RWPE2 (cell line): Measurements from ENCODE around the gene CLEC14A.

Experiments
- ATAC-seq: fragments of 200-7000 bp; cut with Tn5 transposase; 3 replicates; pipeline ENCODE4 v1.9.1; 2021; ENCODE audit warnings: low read depth
- DNase-seq: peaks from one replicate; pipeline ENCODE4 v3.0.0-alpha.2; 2020; ENCODE audit warnings: low spot score
- H3K27ac ChIP-seq: fragments of 450-650 bp; 2 replicates; pipeline ENCODE4 v1.5.1; 2017; ENCODE audit warnings: mild to moderate bottlenecking; ENCODE audit not compliant: poor library complexity, severe bottlenecking
- H3K27me3 ChIP-seq: fragments of 250-450 bp; sonication (Bioruptor Pico); 2 replicates; pipeline ENCODE4 v1.5.1; 2021; ENCODE audit warnings: mild to moderate bottlenecking, moderate library complexity; ENCODE audit not compliant: insufficient read depth, poor library complexity, severe bottlenecking
- H3K36me3 ChIP-seq: fragments of 250-450 bp; sonication (Bioruptor Pico); 2 replicates; pipeline ENCODE4 v1.5.1; 2020; ENCODE audit warnings: low read depth, mild to moderate bottlenecking, moderate library complexity
- H3K4me1 ChIP-seq: fragments of 250-450 bp; sonication (Bioruptor Pico); 2 replicates; pipeline ENCODE4 v1.5.1; 2021; ENCODE audit warnings: mild to moderate bottlenecking, moderate library complexity; ENCODE audit not compliant: insufficient read depth, poor library complexity, severe bottlenecking
- H3K4me3 ChIP-seq: fragments of 250-450 bp; sonication (Bioruptor Pico); 2 replicates; pipeline ENCODE4 v1.5.1; 2021; ENCODE audit warnings: mild to moderate bottlenecking, moderate library complexity; ENCODE audit not compliant: severe bottlenecking
- H3K9me3 ChIP-seq: fragments of 250-450 bp; sonication (Bioruptor Pico); 2 replicates; pipeline ENCODE4 v1.5.1; 2021; ENCODE audit warnings: mild to moderate bottlenecking, moderate library complexity; ENCODE audit not compliant: severe bottlenecking
- TF ChIP-seq, protein P1 (sequence below): fragments of 450-650 bp; IDR thresholded peaks from one replicate; pipeline ENCODE4 v1.5.1; 2017; ENCODE audit warnings: mild to moderate bottlenecking, moderate library complexity; ENCODE audit not compliant: poor library complexity, severe bottlenecking

Gene CLEC14A

GRCh38 chr14:38211255-38211735 is 44.6 kb downstream of the CLEC14A start:
- Histone ChIP-seq H3K27ac (no peak overlapping the region), H3K27me3 (peaks cover 69% of the 10 kb centered on the region), H3K4me1 (no peaks in the 10 kb centered on the region), H3K9me3 (no peaks in the 10 kb centered on the region), H3K4me3 (no peak overlapping the region), H3K36me3 (no peaks in the 10 kb centered on the region)
- TF ChIP-seq, protein P1, sequence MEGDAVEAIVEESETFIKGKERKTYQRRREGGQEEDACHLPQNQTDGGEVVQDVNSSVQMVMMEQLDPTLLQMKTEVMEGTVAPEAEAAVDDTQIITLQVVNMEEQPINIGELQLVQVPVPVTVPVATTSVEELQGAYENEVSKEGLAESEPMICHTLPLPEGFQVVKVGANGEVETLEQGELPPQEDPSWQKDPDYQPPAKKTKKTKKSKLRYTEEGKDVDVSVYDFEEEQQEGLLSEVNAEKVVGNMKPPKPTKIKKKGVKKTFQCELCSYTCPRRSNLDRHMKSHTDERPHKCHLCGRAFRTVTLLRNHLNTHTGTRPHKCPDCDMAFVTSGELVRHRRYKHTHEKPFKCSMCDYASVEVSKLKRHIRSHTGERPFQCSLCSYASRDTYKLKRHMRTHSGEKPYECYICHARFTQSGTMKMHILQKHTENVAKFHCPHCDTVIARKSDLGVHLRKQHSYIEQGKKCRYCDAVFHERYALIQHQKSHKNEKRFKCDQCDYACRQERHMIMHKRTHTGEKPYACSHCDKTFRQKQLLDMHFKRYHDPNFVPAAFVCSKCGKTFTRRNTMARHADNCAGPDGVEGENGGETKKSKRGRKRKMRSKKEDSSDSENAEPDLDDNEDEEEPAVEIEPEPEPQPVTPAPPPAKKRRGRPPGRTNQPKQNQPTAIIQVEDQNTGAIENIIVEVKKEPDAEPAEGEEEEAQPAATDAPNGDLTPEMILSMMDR, result no peak
- DNase-seq, result no peak
- ATAC-seq, result no peak

DNA sequence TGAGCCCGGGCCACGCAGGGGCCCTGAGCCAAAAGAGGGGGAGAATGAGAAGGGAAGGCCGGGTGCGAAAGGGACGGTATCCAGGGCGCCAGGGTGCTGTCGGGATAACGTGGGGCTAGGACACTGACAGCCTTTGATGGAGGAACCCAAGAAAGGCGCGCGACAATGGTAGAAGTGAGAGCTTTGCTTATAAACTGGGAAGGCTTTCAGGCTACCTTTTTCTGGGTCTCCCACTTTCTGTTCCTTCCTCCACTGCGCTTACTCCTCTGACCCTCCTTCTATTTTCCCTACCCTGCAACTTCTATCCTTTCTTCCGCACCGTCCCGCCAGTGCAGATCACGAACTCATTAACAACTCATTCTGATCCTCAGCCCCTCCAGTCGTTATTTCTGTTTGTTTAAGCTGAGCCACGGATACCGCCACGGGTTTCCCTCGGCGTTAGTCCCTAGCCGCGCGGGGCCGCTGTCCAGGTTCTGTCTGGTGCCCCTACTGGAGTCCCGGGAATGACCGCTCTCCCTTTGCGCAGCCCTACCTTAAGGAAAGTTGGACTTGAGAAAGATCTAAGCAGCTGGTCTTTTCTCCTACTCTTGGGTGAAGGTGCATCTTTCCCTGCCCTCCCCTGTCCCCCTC is 45.2 kb downstream of the CLEC14A start:
- Histone ChIP-seq H3K4me1 (no peaks in the 10 kb centered on the region), H3K4me3 (no peak overlapping the region), H3K9me3 (no peaks in the 10 kb centered on the region), H3K36me3 (no peaks in the 10 kb centered on the region), H3K27me3 (peaks cover 69% of the 10 kb centered on the region), H3K27ac (no peak overlapping the region)
- TF ChIP-seq, protein P1, result no peak
- DNase-seq, result no peak
- ATAC-seq, result no peak

GRCh38 chr14:38209572-38210557 is 46.0 kb downstream of the CLEC14A start:
- Histone ChIP-seq H3K27me3 (peaks cover 69% of the 10 kb centered on the region), H3K36me3 (no peaks in the 10 kb centered on the region), H3K4me1 (no peaks in the 10 kb centered on the region), H3K4me3 (peak overlapping the region; percentile 26), H3K27ac (no peak overlapping the region), H3K9me3 (no peaks in the 10 kb centered on the region)
- TF ChIP-seq, protein P1, result no peak
- ATAC-seq (peak; percentile 76), DNase-seq (peak; percentile 81)

GRCh38 chr14:38208618-38209562 is 47.0 kb downstream of the CLEC14A start:
- peaks cover 69% of the 10 kb centered on the region for H3K27me3 ChIP-seq
- H3K27ac ChIP-seq, result no peak overlapping the region
- H3K36me3 ChIP-seq, result no peaks in the 10 kb centered on the region
- H3K4me3 ChIP-seq, result peak overlapping the region; percentile 26
- H3K9me3 ChIP-seq, result no peaks in the 10 kb centered on the region
- no peaks in the 10 kb centered on the region for H3K4me1 ChIP-seq
- TF ChIP-seq, protein P1, result peak; percentile 44
- peak; percentile 63 for DNase-seq
- ATAC-seq, result peak; percentile 68
